Mammary epithelial cell (primary cell): ENCODE data around the gene CYB5A.

Experiments used
- CTCF ChIP-seq, 2 donors: IDR thresholded peaks in 1 of 2; conservative IDR thresholded peaks in 1 of 2; 2 replicates each; pipeline ENCODE4 v1.5.1; 2011 to 2012; ENCODE audit warnings: inconsistent platforms in 2 of 2, low read length in 2 of 2, mild to moderate bottlenecking in 2 of 2, control low read depth in 1 of 2, low read depth in 1 of 2; ENCODE audit not compliant: insufficient read depth in 1 of 2; ENCODE audit errors: extremely low read depth in 1 of 2
- EZH2 ChIP-seq: IDR thresholded peaks from 2 replicates; pipeline ENCODE4 v1.6.1; 2012; ENCODE audit warnings: low read length, inconsistent platforms, borderline replicate concordance

- TF ChIP-seq CTCF (conservative IDR thresholded peaks at IDR 0.05 in 1 of 2, IDR thresholded peaks at IDR 0.05 in 1 of 2; ENCODE audit: extremely low read depth in 1 of 2, insufficient read depth in 1 of 2, low read depth in 1 of 2, low read length in 2 of 2) (no peak), EZH2 (no peak)
These were observed 6.8 kb downstream of the CYB5A start for GRCh38 chr18:74284980-74285355.
